ENCODE data around the gene KRT79.

The KRT79 gene

DNA sequence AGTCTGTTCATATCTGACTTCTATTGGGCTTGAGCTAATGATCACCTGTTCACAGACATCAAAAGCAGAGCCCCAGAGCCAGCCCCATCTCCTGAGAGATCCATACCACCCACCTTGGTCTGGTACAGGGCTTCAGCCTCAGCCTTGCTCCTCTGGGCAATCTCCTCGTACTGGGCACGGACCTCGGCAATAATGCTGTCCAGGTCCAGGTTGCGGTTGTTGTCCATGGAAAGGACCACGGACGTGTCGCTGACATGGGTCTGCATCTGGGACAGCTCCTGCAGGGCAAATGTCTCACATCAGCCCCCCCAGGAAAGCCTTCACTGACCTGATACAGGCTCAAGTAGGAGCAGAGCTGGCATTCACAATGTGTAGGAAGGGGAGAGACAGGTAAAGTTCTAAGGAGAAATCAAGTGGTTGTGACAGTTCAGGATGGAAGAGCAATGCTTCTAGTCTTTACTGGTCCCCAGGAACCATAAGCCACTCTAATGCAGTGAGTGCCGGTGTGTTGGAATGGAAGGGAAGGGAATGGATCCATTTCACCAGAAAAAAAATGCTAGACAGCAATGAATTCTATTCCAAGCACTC is 25.4 kb downstream of the KRT79 start:
- DNase-seq (ENCODE audit: insufficient read length, low spot score): no peak
- TF ChIP-seq POLR2A (IDR thresholded peaks at IDR 0.05; ENCODE audit: low read depth, low read length) (no peak), PAX5 (IDR thresholded peaks at IDR 0.05; ENCODE audit: insufficient read depth, low read length, severe bottlenecking) (no peak), TAF1 (IDR thresholded peaks at IDR 0.05; ENCODE audit: low read depth, low read length) (no peak), SPI1 (IDR thresholded peaks at IDR 0.05; ENCODE audit: low read depth, low read length) (no peak), POLR2AphosphoS5 (IDR thresholded peaks at IDR 0.05; ENCODE audit: low read depth, low read length) (no peak), POU2F2 (IDR thresholded peaks at IDR 0.05; ENCODE audit: low read depth, low read length) (no peak)
- FAIRE-seq: no peak

DNA sequence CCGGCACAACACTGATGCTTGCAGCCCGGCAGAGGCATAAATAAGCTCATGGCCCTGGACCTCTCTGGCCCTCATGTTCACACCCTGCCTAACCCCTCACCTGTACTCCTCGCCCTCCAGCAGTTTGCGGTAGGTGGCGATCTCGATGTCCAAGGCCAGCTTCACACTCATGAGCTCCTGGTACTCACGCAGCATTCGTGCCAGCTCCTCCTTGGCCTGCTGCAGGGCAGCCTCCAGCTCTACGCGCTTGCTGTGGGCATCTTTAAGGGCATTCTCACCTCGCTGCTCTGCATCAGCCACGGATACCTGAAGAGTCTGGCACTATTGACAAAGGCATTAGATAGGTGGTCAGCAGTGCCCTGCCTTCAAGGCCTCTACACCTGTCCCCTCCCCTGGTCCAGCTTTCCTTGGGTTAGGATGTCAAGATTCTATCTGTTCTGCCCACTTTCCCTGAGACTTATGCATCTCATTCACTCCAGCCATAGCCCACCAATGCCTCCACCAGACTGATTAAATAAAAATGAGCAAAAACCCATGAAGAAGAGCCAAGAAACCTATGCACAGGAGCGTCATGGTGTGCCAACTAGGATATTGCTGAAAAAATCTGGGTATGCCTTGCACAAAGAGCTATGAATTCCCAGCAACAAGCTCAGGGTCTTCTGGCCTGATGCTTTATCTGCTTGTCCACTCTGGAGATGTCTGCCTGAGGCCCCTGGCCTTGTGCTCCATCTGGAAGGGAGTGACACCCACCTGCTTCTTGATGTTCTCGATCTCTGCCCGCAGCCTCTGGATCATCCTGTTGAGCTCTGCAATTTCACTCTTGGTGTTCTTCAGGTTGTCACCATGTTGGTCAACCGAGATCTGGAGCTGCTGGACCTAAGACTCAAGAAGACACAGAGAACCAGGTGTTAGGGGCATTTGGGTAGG is 26.3 kb downstream of the KRT79 start:
- TF ChIP-seq PAX5 (IDR thresholded peaks at IDR 0.05; ENCODE audit: insufficient read depth, low read length, severe bottlenecking) (no peak), POLR2A (IDR thresholded peaks at IDR 0.05; ENCODE audit: low read depth, low read length) (no peak), POLR2AphosphoS5 (IDR thresholded peaks at IDR 0.05; ENCODE audit: low read depth, low read length) (no peak), POU2F2 (IDR thresholded peaks at IDR 0.05; ENCODE audit: low read depth, low read length) (no peak), SPI1 (IDR thresholded peaks at IDR 0.05; ENCODE audit: low read depth, low read length) (no peak), TAF1 (IDR thresholded peaks at IDR 0.05; ENCODE audit: low read depth, low read length) (no peak)
- no peak for FAIRE-seq
- DNase-seq (ENCODE audit: insufficient read length, low spot score): no peak

DNA sequence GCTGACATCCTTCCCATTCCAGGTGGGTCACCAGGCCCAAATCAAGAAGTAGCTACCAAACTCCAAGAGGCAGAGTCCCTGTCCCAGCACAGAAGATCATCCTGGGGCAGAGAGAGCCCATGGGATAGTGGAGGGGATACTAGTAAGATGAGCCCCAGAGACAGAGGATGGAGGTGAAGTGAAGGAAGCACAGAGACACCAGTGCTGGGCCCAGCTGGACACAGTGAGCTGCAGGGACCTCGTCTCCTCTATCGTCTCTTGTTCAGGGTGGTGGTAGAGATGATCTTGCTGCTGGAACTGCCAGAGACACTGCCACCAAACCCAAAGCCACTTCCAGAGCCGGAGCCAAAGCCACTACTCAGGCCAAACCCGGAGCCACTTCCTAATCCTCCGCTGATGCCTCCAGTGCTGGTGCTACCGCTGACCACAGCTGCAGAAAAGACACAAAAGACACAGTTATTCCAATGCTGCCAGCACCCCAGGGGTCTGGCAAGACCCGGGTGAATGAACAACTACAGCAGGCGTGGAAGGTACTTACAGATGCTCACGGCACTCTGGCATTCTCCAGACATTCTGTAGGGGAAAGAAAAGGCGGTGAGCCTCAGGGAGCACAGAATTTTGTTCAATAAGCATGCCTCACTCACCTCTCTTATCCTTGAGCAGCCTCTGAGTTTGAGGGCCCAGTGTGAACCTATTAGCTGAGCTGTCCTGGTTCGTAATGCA is 27.1 kb downstream of the KRT79 start:
- no peak for DNase-seq (ENCODE audit: insufficient read length, low spot score)
- FAIRE-seq: no peak
- TF ChIP-seq POLR2AphosphoS5 (IDR thresholded peaks at IDR 0.05; ENCODE audit: low read depth, low read length): no peak

DNA sequence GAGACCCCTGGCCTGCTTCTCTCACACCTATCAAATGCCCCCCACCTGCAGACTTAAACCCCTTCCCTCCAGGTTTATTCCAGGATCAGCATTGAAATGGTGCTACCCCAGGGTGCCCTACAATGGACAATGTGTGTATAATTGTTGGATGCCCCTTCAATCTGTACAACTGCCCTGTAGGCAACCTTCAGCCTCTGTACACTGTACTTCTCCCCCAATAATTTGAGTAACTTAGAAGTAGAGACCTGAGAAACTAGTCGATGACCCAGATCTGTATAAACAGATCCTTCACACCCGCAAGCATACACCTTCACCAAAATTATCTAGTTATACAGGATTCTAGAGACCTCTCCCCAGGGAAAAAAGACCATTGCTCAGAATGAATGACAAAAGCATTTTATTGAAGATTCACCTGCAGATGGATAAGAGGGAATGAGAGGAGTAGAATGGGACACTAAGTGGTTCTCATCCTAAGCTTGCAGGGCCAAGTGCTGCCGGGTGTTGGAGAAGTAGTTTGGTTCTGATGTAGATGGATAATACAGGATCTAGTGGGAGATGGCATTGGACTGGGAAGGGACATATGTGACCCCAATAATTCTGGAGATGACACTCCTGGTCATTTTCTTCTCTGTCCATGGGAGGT is 27.8 kb downstream of the KRT79 start:
- TF ChIP-seq PAX5 (IDR thresholded peaks at IDR 0.05; ENCODE audit: insufficient read depth, low read length, severe bottlenecking) (no peak), TAF1 (IDR thresholded peaks at IDR 0.05; ENCODE audit: low read depth, low read length) (no peak), POU2F2 (IDR thresholded peaks at IDR 0.05; ENCODE audit: low read depth, low read length) (no peak), POLR2AphosphoS5 (IDR thresholded peaks at IDR 0.05; ENCODE audit: low read depth, low read length) (no peak), SPI1 (IDR thresholded peaks at IDR 0.05; ENCODE audit: low read depth, low read length) (no peak), POLR2A (IDR thresholded peaks at IDR 0.05; ENCODE audit: low read depth, low read length) (no peak)
- DNase-seq (ENCODE audit: insufficient read length, low spot score): no peak
- no peak for FAIRE-seq

DNA sequence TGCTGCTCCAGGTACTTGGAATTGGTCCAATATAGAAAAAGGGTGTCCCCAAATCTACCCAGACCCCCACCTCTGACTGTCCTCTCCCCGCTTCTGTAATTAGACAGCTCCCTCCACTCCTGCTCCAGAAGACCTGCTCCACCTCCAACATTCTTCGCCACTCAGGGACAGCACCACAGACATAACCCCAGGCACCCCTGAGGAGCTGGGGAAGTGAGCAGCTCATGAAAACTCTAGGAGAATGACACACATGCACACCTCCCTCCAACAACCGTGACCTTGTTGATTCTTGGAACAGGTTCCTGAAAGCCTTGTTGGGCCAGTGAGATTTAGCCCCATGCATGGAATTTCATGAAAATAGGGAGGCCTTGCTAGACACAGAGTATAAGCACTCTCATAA is 28.4 kb downstream of the KRT79 start:
- DNase-seq (ENCODE audit: insufficient read length, low spot score) (no peak), FAIRE-seq (no peak)
- TF ChIP-seq TAF1 (IDR thresholded peaks at IDR 0.05; ENCODE audit: low read depth, low read length) (no peak), POLR2AphosphoS5 (IDR thresholded peaks at IDR 0.05; ENCODE audit: low read depth, low read length) (no peak), SPI1 (IDR thresholded peaks at IDR 0.05; ENCODE audit: low read depth, low read length) (no peak), PAX5 (IDR thresholded peaks at IDR 0.05; ENCODE audit: insufficient read depth, low read length, severe bottlenecking) (no peak), POU2F2 (IDR thresholded peaks at IDR 0.05; ENCODE audit: low read depth, low read length) (no peak)

DNA sequence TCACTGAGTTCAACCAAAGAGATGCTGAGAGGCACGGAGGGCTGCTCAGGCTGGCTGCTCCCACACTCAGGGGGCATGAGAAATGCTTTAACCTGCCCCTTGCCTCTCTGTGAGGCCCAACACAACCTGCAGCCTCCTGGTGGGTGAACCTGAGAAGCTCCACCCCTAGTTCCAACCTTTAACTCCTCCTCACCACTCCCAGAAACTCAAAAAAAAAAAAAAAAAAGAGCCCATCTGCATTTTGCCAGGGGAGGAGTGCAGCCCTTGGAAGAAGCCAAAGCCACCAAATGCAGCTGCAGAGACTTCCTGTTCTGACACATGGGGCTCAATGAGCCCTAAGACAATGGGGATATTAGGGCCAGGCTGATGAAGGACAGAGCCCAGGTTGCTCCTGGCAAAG is 29.1 kb downstream of the KRT79 start:
- FAIRE-seq: no peak
- TF ChIP-seq TAF1 (IDR thresholded peaks at IDR 0.05; ENCODE audit: low read depth, low read length) (no peak), PAX5 (IDR thresholded peaks at IDR 0.05; ENCODE audit: insufficient read depth, low read length, severe bottlenecking) (no peak), SPI1 (IDR thresholded peaks at IDR 0.05; ENCODE audit: low read depth, low read length) (no peak), POU2F2 (IDR thresholded peaks at IDR 0.05; ENCODE audit: low read depth, low read length) (no peak), POLR2AphosphoS5 (IDR thresholded peaks at IDR 0.05; ENCODE audit: low read depth, low read length) (no peak), POLR2A (IDR thresholded peaks at IDR 0.05; ENCODE audit: low read depth, low read length) (no peak)
- no peak for DNase-seq (ENCODE audit: insufficient read length, low spot score)

DNA sequence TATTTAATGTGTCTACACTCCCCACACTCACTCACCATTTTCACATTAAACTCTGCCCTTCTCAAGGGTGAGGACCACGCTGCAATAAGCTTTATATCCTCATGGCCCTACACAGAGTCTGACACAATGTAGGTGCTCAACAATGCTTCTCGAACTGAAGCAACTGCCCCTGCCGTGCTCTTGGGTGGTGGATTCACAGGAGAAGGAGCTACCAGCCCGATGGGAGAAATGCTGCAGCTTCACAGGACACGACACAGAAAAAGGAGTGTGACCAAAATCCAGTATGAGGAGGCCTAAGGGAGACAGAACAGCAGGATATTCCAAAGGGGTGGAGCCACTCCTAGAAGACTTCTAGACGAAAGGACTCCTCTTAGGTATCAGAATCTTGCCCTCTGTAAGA is 31.7 kb downstream of the KRT79 start:
- TF ChIP-seq SPI1 (IDR thresholded peaks at IDR 0.05; ENCODE audit: low read depth, low read length) (no peak), TAF1 (IDR thresholded peaks at IDR 0.05; ENCODE audit: low read depth, low read length) (no peak), POLR2AphosphoS5 (IDR thresholded peaks at IDR 0.05; ENCODE audit: low read depth, low read length) (no peak), PAX5 (IDR thresholded peaks at IDR 0.05; ENCODE audit: insufficient read depth, low read length, severe bottlenecking) (no peak), POU2F2 (IDR thresholded peaks at IDR 0.05; ENCODE audit: low read depth, low read length) (no peak), POLR2A (IDR thresholded peaks at IDR 0.05; ENCODE audit: low read depth, low read length) (no peak)

DNA sequence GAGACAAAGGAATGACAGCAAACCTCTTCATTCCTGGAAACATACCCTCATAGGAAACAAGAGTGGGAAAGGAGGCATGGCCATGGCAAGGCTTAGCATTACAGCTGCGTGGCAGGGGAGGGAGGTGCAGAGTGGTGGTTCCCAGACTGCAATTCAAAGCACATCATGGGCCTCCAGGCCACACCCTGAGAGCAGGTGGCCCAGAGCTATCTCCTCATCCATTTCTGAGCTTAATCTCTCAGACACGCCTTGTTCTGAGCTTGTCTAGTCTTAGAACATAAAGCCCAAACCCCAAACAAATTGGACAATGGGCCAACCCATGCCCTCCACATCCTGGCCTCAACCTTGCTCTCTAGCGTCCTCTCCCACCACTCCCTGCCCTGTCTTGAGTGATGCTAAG is 32.3 kb downstream of the KRT79 start:
- no peak for TF ChIP-seq POLR2A (IDR thresholded peaks at IDR 0.05; ENCODE audit: low read depth, low read length)
- TF ChIP-seq POLR2AphosphoS5 (IDR thresholded peaks at IDR 0.05; ENCODE audit: low read depth, low read length): no peak
- no peak for TF ChIP-seq POU2F2 (IDR thresholded peaks at IDR 0.05; ENCODE audit: low read depth, low read length)
- TF ChIP-seq TAF1 (IDR thresholded peaks at IDR 0.05; ENCODE audit: low read depth, low read length): no peak
- no peak for TF ChIP-seq SPI1 (IDR thresholded peaks at IDR 0.05; ENCODE audit: low read depth, low read length)
- TF ChIP-seq PAX5 (IDR thresholded peaks at IDR 0.05; ENCODE audit: insufficient read depth, low read length, severe bottlenecking): no peak
- FAIRE-seq: no peak
- no peak for DNase-seq (ENCODE audit: insufficient read length, low spot score)

More for the DNA sequence above, 31.7 kb downstream of the KRT79 start:
- no peak for DNase-seq (ENCODE audit: insufficient read length, low spot score)
- no peak for FAIRE-seq

All from GM12891 (cell line).